Measurements from ENCODE around the gene FGG.
A peak's percentile ranks its signal among the peaks of the same experiment; 100 is the strongest.

FGG gene

GRCh38 chr4:154612472-154613414 is at the start of gene FGG:
FGG (minus strand) TSS chr4:154612656; CDS start chr4:154612609, 47 bp downstream.
- DNase-seq (ENCODE audit: low read depth) = no peak

- no peak for DNase-seq (ENCODE audit: low read depth)
These were observed 47.6 kb upstream of the FGG start for GRCh38 chr4:154660052-154660451.

- no peak for DNase-seq (ENCODE audit: low read depth)
These were observed 46.4 kb upstream of the FGG start for GRCh38 chr4:154658680-154659405.

- no peak for DNase-seq (ENCODE audit: low read depth)
These were observed 31.0 kb upstream of the FGG start for GRCh38 chr4:154643493-154643892.

GRCh38 chr4:154642373-154643009 is 30.0 kb upstream of the FGG start:
- no peak for DNase-seq (ENCODE audit: low read depth)

- no peak for DNase-seq (ENCODE audit: low read depth)
These were observed 28.5 kb upstream of the FGG start for GRCh38 chr4:154640999-154641398.

GRCh38 chr4:154634058-154634457 is 21.6 kb upstream of the FGG start:
- DNase-seq (ENCODE audit: low read depth) = no peak

GRCh38 chr4:154631828-154632227 is 19.4 kb upstream of the FGG start:
- DNase-seq (ENCODE audit: low read depth) = no peak

GRCh38 chr4:154630324-154630723 is 17.9 kb upstream of the FGG start:
- no peak for DNase-seq (ENCODE audit: low read depth)

- peak; percentile 9 for DNase-seq (ENCODE audit: low read depth)
These were observed 14.5 kb upstream of the FGG start for GRCh38 chr4:154626793-154627484.

- no peak for DNase-seq (ENCODE audit: low read depth)
These were observed 13.5 kb upstream of the FGG start for GRCh38 chr4:154625971-154626370.

- no peak for DNase-seq (ENCODE audit: low read depth)
These were observed 11.5 kb upstream of the FGG start for GRCh38 chr4:154623995-154624394.

- no peak for DNase-seq (ENCODE audit: low read depth)
These were observed 11.0 kb upstream of the FGG start for GRCh38 chr4:154623436-154623835.

- DNase-seq (ENCODE audit: low read depth) = peak; percentile 22
These were observed 10.1 kb upstream of the FGG start for GRCh38 chr4:154622598-154622997.

GRCh38 chr4:154620111-154620510 is 7.7 kb upstream of the FGG start:
- no peak for DNase-seq (ENCODE audit: low read depth)

GRCh38 chr4:154618708-154619315 is 6.4 kb upstream of the FGG start:
- DNase-seq (ENCODE audit: low read depth) = peak; percentile 24

GRCh38 chr4:154617820-154618317 is 5.4 kb upstream of the FGG start:
- no peak for DNase-seq (ENCODE audit: low read depth)

- DNase-seq (ENCODE audit: low read depth) = no peak
These were observed 4.3 kb upstream of the FGG start for GRCh38 chr4:154616731-154617130.

- no peak for DNase-seq (ENCODE audit: low read depth)
These were observed 3.8 kb upstream of the FGG start for GRCh38 chr4:154616287-154616686.

GRCh38 chr4:154615211-154615610 is 2.8 kb upstream of the FGG start:
- DNase-seq (ENCODE audit: low read depth) = no peak

GRCh38 chr4:154614306-154614705 is 1.9 kb upstream of the FGG start:
- no peak for DNase-seq (ENCODE audit: low read depth)

All from fibroblast of gingiva (primary cell).